Thyroid gland (tissue), 4 donors: Measurements from ENCODE around the gene KCP.

ENCODE experiments used
- CTCF ChIP-seq, 6 experiments: fragments of 200-600 bp in 3 of 6; fragments of 450-650 bp in 3 of 6; sonication (generic) in 3 of 6; IDR thresholded peaks; one replicate each; pipeline ENCODE4 v1.5.1; 2016 to 2019; ENCODE audit warnings: antibody characterized with exemption in 6 of 6, mild to moderate bottlenecking in 2 of 6, inconsistent platforms in 1 of 6, moderate library complexity in 1 of 6
- POLR2A ChIP-seq, 2 donors: fragments of 450-650 bp; IDR thresholded peaks; one replicate each; pipeline ENCODE4 v1.6.1; 2017; ENCODE audit warnings: antibody characterized with exemption in 2 of 2, mild to moderate bottlenecking in 2 of 2, moderate library complexity in 1 of 2

DNA sequence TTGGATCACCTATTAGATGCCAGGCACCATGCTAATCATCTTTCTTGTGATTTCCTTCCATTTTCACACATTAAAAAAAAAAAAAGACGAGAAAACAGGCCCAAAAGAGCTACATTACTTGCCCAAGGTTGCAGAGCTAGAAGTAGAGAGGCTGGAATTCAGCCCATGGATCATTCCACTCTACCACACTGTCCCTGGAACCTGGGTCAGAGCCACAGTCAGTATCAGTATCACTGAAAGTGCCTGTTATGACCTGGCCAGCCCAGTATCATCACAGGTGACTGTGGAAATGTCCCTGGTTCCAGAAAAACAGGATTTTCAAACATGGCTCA is 83.6 kb downstream of the KCP start:
- TF ChIP-seq CTCF (IDR thresholded peaks at IDR 0.05) (no peak), POLR2A (IDR thresholded peaks at IDR 0.05) (no peak)
